SK-N-DZ (cell line): ENCODE results near the gene TBC1D5.
"Not testable (repeated sequence)": the region's sequence is repeated elsewhere in the genome, so short reads cannot be mapped to it uniquely, and the experiment has no call there.

Experiments used
- DNase-seq: peaks from one replicate; pipeline ENCODE4 v3.0.0-alpha.2; 2015; ENCODE audit warnings: low spot score

The TBC1D5 gene

GRCh38 chr3:17749705-17750293 is 7.4 kb upstream of the TBC1D5 start:
- no peak for DNase-seq

- DNase-seq, result no peak
These were observed 6.8 kb upstream of the TBC1D5 start for GRCh38 chr3:17749281-17749680.

GRCh38 chr3:17747890-17748247 is 5.4 kb upstream of the TBC1D5 start:
- no peak for DNase-seq

- no peak for DNase-seq
These were observed 4.9 kb upstream of the TBC1D5 start for GRCh38 chr3:17747174-17747889.

- no peak for DNase-seq
These were observed 3.5 kb upstream of the TBC1D5 start for GRCh38 chr3:17745894-17746293.

GRCh38 chr3:17745301-17745700 is 2.9 kb upstream of the TBC1D5 start:
- DNase-seq, result peak; percentile 8

GRCh38 chr3:17744693-17745092 is 2.3 kb upstream of the TBC1D5 start:
- DNase-seq, result no peak

- no peak for DNase-seq
These were observed 1.2 kb upstream of the TBC1D5 start for GRCh38 chr3:17743658-17743995.

GRCh38 chr3:17742880-17743657 is 638 bp upstream of the TBC1D5 start:
- DNase-seq, result no peak

GRCh38 chr3:17741621-17742101 is 770 bp downstream of the TBC1D5 start:
- peak; percentile 9 for DNase-seq

GRCh38 chr3:17740721-17741141 is 1.7 kb downstream of the TBC1D5 start:
- peak; percentile 37 for DNase-seq

- DNase-seq, result no peak
These were observed 3.5 kb downstream of the TBC1D5 start for GRCh38 chr3:17738921-17739320.

- DNase-seq, result no peak
These were observed 4.2 kb downstream of the TBC1D5 start for GRCh38 chr3:17738219-17738618.

GRCh38 chr3:17737591-17737990 is 4.8 kb downstream of the TBC1D5 start:
- DNase-seq, result no peak

- not testable (repeated sequence) for DNase-seq
These were observed 7.1 kb downstream of the TBC1D5 start for GRCh38 chr3:17735362-17735761.

GRCh38 chr3:17733768-17734167 is 8.7 kb downstream of the TBC1D5 start:
- no peak for DNase-seq

- DNase-seq, result no peak
These were observed 9.2 kb downstream of the TBC1D5 start for GRCh38 chr3:17733215-17733614.

GRCh38 chr3:17730318-17730967 is 12.0 kb downstream of the TBC1D5 start:
- DNase-seq, result no peak

GRCh38 chr3:17726313-17726712 is 16.1 kb downstream of the TBC1D5 start:
- no peak for DNase-seq

- not testable (repeated sequence) for DNase-seq
These were observed 16.6 kb downstream of the TBC1D5 start for GRCh38 chr3:17725844-17726243.

- no peak for DNase-seq
These were observed 17.5 kb downstream of the TBC1D5 start for GRCh38 chr3:17724948-17725347.

- DNase-seq, result no peak
These were observed 18.3 kb downstream of the TBC1D5 start for GRCh38 chr3:17724122-17724521.
